HT1080 (cell line): ENCODE data around the gene TEFM. TPM values are rescaled to one million over a fixed set of nuclear protein-coding genes. Genes with fewer than 3 reads are reported as not detected.

ENCODE experiments used
- small RNA-seq: library from RNA; depleted of rRNA; stranded (forward); fragments of <200 nt; gene quantifications from one replicate; pipeline ENCODE3, GENCODE V24; 2014
- total RNA-seq: library from RNA; depleted of rRNA; stranded (reverse); fragments of >200 nt; shearing (Covaris generic); gene quantifications from 2 replicates; pipeline ENCODE4 v1.2.3, GENCODE V29; 2014; rRNA removed

TEFM gene
- total RNA-seq, 1 experiment from 2014 or later: 14.0 TPM

Small RNAs within 50 kb of the gene (small RNA-seq; reads per million reads assigned to genes)
- gene RNU6-298P: not detected

Other genes with a start within 250 kb of the TEFM start
- gene CRLF3, start 81.5 kb downstream of the TEFM start, total RNA-seq: 21.6 and 25.7 TPM in 2 replicates
- gene ATAD5, start 74.3 kb downstream of the TEFM start, total RNA-seq: 5.8 and 6.6 TPM in 2 replicates
- 0.43 TPM in 1 of 2 replicates, not detected in the other for gene ADAP2, start 15.7 kb upstream of the TEFM start, total RNA-seq
- 13.6 and 14.9 TPM in 2 replicates for gene RNF135, start 64.8 kb upstream of the TEFM start, total RNA-seq
- 12.7 and 17.5 TPM in 2 replicates for gene NF1, start 188.7 kb upstream of the TEFM start, total RNA-seq